Epidermal melanocyte (primary cell): ENCODE results near the gene SERHL2.
"Not testable (repeated sequence)": the region's sequence is repeated elsewhere in the genome, so short reads cannot be mapped to it uniquely, and the experiment has no call there.

Experiments used
- DNase-seq: peaks from one replicate; pipeline ENCODE4 v3.0.0; 2011; ENCODE audit warnings: low spot score; ENCODE audit not compliant: insufficient read length

SERHL2 gene

DNA sequence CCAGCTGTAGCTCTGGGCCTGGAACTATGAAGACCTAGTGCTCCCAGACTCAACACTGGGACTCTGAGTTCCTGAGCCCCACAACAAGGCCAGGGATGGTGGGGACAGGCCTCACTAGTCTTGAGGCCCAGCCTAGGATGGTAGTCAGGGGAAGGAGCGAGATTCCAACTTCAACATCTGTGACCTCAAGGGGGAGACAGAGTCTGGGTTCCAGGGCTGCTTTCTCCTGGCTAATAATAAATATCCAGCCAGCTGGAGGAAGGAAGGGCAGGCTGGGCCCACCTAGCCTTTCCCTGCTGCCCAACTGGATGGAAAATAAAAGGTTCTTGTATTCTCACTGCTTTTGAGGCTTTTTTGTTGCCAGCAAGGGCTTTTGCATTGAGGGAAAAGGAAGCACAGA, 20.3 kb downstream of the SERHL2 start:
- not testable (repeated sequence) for DNase-seq

DNA sequence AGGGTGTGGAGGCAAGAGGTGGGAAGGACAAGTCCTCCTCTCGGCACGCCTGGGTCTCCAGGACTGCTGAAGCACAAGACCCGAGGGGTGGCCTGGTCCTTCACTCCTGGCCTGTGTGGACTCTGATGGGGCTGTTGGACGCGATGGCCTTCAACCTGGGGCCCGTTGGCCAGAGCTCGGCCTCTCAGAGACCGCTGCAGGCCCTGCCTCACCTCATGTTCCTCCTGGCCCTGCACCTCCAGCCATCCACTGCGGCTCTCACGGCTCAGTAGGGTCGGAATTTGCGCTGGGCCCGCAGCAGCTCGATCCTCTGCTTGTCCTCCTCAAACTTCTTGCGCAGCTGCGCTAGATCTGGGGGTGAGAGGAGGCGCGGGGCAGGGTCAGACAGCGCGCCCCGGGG, 20.7 kb downstream of the SERHL2 start:
- DNase-seq, result not testable (repeated sequence)

- DNase-seq, result not testable (repeated sequence)
Measured at GRCh38 chr22:42575996-42576574, 22.3 kb downstream of the SERHL2 start.

- not testable (repeated sequence) for DNase-seq
Measured at GRCh38 chr22:42577141-42577540, 23.4 kb downstream of the SERHL2 start.

GRCh38 chr22:42577623-42578240, 24.0 kb downstream of the SERHL2 start:
- no peak for DNase-seq

DNA sequence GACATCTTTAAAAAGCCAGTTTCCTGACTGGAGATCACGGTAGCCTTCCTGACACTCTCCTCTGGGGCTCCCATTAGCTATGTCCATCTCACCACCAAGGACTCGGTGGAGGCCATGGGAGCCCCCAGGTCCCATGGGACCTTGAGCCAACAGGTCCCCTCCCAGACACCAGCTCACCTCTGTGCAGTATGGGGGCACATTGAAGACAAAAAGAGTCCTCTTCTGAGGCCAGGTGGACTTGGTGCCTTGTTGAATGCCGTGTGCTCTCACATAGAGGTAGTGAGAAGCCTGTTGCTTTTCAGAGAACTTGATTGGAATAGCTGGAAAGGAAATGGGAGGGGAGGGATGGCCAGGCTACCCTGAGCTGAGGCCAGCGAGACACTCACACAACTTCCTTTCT, 26.3 kb downstream of the SERHL2 start:
- not testable (repeated sequence) for DNase-seq

- not testable (repeated sequence) for DNase-seq
Measured at GRCh38 chr22:42581194-42581761, 27.5 kb downstream of the SERHL2 start.

DNA sequence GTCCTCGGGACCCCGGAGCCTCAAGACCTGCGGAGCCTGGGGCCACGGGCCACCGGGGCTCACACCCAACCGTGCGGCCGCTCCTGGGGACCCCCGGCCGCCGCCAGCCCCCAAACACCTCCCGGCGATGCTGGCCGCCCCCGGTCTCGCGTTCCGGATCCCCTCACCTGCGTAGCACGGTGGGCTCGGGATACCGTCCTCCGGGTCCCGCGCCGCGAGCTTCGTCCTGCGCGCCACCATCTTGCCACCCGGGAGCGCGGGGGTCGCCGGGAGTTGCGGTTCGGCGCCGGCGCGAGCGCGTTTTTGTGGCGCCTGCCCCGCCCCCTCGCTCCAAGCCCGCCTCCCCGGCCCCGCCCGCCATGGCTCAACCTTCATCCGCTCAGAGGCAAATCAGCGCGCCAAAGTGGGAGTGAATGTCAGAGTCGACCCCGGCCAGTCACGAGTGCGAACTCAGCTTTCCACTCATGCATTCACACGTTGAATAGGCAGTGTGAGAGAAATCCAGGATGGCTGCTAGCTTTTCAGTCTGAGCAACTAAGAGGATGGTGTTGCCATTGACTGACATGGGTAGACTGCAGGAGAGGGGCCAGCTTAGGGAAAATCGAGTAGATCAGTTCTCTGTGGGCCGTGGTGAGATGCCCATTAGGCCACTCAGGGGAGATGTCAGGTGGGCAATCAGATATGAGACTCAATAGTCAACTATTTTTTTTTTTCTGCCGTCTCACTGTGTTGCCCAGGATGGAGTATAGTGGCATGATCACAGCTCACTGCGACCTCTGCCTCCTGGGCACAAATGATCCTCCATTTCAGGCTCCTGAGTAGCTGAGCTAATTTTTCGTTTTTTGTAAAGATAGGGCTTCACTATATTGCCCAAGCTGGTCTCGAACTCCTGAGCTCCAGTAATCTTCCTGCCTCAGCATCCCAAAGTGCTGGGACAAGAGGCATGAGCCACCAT, 28.3 kb downstream of the SERHL2 start:
- peak; percentile 68 for DNase-seq

- no peak for DNase-seq
Measured at GRCh38 chr22:42582987-42583386, 29.2 kb downstream of the SERHL2 start.

GRCh38 chr22:42584364-42584940, 30.7 kb downstream of the SERHL2 start:
- no peak for DNase-seq

GRCh38 chr22:42585096-42585495, 31.3 kb downstream of the SERHL2 start:
- DNase-seq, result no peak

DNA sequence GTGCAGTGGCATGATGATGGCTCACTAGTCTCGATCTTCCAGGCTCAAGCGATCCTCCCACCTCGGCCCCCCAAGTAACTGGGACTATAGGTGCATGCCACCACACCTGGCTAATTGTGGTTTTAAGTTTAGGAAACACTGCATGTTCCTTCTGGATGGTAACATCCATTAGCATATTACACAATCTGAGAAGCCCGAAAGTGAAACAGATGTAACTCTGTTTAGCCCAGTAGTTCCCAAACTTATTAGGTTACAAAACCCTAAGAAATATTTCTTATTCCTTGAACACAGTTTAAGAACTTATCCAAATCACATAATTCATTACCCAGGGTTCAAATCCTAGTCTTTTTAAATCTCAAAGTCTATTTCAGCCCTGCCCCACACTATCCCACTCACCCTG, 32.6 kb downstream of the SERHL2 start:
- no peak for DNase-seq

DNA sequence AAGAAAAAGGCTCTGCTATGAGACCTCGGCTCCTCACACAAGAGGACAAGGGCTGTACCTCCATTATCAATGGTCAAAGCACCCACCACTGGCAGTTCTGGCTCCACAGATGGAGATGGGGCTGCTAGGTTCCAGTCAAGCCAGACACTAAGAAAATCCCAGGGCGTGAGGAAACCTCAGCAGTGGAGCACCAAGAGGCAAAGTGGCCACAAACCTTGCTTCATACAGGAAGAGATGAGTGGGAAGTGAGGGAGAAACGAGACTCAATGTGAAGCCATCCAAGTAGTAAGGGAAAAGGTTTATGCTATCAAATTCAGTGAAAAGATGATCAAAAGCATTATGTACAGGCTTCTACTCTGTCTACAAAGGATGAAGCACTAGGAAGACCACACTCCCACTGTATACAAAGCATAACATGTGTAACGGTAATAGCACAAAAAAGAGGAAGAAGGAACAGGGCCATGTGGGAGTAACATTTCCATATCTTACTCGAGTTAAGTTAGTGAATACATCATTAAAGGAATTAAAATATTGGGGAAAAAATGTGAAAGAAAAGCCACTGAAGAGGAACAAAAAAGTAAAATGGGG, 33.9 kb downstream of the SERHL2 start:
- no peak for DNase-seq

DNA sequence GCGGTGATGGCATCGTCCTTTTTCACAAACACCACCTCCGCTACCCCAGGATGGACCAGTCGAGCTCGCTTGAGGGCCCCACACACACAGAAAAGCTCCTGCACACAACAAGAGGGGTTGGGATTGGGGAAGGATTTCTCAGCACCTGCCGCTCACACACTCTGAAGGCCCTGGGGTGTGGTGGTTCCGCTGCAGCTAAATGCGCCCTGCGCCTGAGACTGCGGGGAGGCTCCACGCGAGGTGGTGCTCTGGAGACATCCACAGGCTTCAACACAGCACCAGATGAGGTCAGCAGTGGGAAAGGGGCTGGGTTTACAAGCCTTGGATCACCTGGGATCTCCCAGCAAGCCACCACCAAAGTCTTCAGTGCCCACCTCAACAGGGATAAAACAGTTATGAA, 38.2 kb downstream of the SERHL2 start:
- DNase-seq, result no peak

DNA sequence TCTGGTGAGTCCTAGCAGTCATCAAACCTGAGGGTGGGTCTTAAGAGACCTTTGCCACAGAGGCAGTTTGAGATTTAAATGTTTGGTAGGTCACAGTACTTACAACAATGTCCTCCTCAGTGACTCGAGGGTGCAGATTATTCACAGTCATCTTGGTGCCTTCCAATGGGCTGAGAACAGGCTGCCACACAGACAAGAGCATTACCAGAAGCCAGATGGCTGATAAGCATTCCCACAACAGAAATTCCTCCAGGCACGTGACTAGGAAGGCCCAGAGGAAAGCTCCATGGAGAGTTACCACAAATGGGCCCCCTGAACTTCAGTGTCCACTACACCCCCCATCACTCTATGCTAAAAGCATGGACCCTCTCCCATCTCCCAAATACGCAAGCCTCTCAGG, 41.7 kb downstream of the SERHL2 start:
- no peak for DNase-seq

DNA sequence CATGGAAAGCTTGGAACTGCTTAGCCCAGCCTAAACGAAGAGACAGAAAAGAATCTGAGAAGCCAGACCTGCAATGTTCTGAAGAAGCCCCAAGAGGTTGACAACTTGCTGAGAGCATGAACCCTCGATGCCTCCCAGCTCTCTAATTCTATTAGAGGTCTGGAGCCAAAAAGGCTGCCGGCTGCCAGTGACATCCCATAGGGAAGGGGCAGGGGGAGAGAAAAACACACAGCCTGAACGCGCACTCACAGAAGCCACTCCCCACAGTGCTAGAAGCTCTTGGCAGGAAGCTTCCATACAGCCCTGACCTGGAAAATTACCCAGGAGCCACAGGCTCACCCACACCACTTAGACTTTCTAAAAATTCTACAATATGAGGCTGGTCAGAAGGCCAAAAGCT, 42.6 kb downstream of the SERHL2 start:
- DNase-seq, result no peak

DNA sequence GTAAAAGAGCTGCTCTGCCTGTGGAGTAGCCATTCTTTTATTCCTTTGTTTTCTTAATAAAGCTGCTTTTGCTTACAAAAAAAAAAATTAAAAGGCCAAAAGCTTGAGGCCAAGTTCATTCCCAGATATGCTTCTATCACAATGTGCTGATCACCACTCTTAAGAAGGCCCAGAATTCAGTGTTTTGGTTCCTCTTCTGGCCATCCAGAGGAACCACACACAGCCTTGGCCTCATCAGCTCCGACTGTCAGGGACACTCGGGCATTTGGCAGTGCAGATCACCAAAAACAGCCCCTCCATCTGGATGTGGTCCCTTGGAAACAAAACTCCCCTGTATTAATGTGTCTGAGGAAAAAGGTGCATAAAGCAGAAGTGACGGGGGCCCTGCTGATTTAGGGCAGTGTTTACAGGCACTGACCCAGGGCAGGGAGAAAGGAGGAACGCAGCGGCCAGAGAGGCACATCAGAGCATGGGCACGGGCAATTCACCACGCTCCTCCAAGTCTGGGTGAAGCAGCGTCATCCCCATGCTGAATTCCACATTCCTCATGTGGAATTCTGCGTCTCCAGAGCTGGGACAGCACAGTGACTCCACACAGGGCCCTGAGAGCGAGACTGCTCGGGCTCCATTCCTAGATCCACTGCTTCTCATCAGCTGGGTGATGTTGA, 43.2 kb downstream of the SERHL2 start:
- DNase-seq, result no peak

- no peak for DNase-seq
Measured at GRCh38 chr22:42601879-42602465, 48.2 kb downstream of the SERHL2 start.

GRCh38 chr22:42602470-42602869, 48.7 kb downstream of the SERHL2 start:
- DNase-seq, result no peak

DNA sequence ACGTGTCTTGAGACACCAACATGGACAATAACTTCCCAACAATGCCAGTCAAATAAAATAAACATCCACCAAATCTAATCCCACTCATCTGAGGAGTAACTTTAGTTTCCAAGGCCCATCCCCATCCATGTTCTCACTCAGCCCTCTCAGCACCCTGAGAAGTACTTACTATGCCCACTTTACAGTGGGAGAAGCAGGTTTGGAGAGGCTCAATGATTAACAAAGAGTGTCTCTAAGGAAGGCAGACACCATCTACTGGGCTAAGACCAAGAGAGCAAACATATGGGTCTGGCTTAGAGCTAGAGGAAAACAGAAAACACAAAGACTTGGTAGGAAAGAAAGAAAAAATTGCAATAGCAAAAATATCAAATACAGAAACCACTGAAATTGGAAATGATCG, 49.7 kb downstream of the SERHL2 start:
- no peak for DNase-seq
